ENCODE results near the gene CTNND2.

The CTNND2 gene

DNA sequence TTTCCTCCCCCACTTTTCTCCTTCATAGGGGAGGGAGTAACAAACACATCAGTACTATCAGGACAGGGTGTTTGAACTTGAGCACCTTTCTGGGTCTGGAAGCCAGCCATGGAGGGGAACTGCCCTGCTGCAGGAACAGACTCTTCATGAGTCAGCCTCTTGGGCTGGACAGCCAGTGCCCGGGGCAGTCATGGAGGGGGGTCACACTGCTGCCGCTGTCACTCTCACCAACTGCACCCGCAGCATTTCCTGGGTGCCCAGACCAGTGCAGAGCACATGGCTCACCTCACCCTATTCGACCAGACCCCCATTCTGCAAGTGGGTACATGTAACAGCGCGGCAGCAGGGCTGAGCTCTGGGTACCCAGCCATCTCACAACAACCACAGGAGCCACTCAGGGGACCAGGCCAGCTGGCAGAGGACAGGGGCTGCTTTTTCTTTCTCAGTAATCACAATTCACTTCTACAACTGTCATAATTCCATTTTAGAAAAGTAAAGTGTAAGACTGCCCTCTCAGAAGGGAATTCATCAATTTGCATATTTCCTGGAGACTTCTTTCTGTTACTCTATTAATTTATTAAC, 118.4 kb downstream of the CTNND2 start:
- Histone ChIP-seq H3K27me3 (ENCODE audit: control insufficient read depth, insufficient read depth, low read length) (no peaks in the 10 kb centered on the region), H3K4me1 (ENCODE audit: control insufficient read depth, insufficient read depth, low read length) (no peaks in the 10 kb centered on the region), H3K36me3 (ENCODE audit: control insufficient read depth, insufficient read depth, low read length) (no peaks in the 10 kb centered on the region), H3K27ac (ENCODE audit: low read length) (no peak overlapping the region), H3K9me3 (ENCODE audit: control insufficient read depth, insufficient read depth, low read length) (no peaks in the 10 kb centered on the region), H3K4me3 (ENCODE audit: low read length) (no peak overlapping the region)
- no CpG with 5 or more reads among the region's 6 CpGs for WGBS (ENCODE audit: insufficient coverage, insufficient read length)
- no peak for DNase-seq (ENCODE audit: low read depth, low spot score)

GRCh38 chr5:11780641-11781345, 123.5 kb downstream of the CTNND2 start:
- Histone ChIP-seq H3K27me3 (ENCODE audit: control insufficient read depth, insufficient read depth, low read length) (no peaks in the 10 kb centered on the region), H3K27ac (ENCODE audit: low read length) (no peak overlapping the region), H3K4me3 (ENCODE audit: low read length) (no peak overlapping the region), H3K4me1 (ENCODE audit: control insufficient read depth, insufficient read depth, low read length) (peaks cover 2% of the 10 kb centered on the region; the same call in 1 of the 2 replicates), H3K9me3 (ENCODE audit: control insufficient read depth, insufficient read depth, low read length) (no peaks in the 10 kb centered on the region), H3K36me3 (ENCODE audit: control insufficient read depth, insufficient read depth, low read length) (no peaks in the 10 kb centered on the region)
- DNase-seq (ENCODE audit: low read depth, low spot score) = no peak
- WGBS (ENCODE audit: insufficient coverage, insufficient read length) = no CpG with 5 or more reads among the region's 4 CpGs

- DNase-seq (ENCODE audit: low read depth, low spot score) = no peak
- Histone ChIP-seq H3K4me1 (ENCODE audit: control insufficient read depth, insufficient read depth, low read length) (peaks cover 2% of the 10 kb centered on the region; the same call in 1 of the 2 replicates), H3K27ac (ENCODE audit: low read length) (no peak overlapping the region), H3K9me3 (ENCODE audit: control insufficient read depth, insufficient read depth, low read length) (no peaks in the 10 kb centered on the region), H3K4me3 (ENCODE audit: low read length) (no peak overlapping the region), H3K27me3 (ENCODE audit: control insufficient read depth, insufficient read depth, low read length) (no peaks in the 10 kb centered on the region), H3K36me3 (ENCODE audit: control insufficient read depth, insufficient read depth, low read length) (no peaks in the 10 kb centered on the region)
- WGBS (ENCODE audit: insufficient coverage, insufficient read length) = 100% methylated on average over 1 of the region's 2 CpGs
Observed at GRCh38 chr5:11777096-11777495, 127.2 kb downstream of the CTNND2 start.

DNA sequence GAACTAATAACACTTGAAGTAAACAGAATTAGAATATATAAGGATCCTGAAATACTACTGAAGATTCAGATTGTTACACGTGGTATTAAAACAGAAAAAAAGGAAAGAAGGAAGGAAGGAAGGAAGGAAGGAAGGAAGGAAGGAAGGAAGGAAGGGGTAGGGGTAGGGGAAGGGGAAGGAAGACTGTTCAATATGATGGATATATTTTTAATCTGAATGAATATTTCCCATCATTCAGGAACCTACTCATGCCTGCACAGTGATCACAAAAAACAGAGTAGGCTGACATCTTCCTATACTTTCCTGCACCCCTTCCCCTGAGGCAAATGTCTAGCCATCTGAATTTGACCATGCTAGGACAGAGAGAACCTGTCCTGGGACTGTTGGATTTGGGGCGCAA, 133.9 kb downstream of the CTNND2 start:
- Histone ChIP-seq H3K9me3 (ENCODE audit: control insufficient read depth, insufficient read depth, low read length) (no peaks in the 10 kb centered on the region), H3K4me1 (ENCODE audit: control insufficient read depth, insufficient read depth, low read length) (no peaks in the 10 kb centered on the region), H3K27me3 (ENCODE audit: control insufficient read depth, insufficient read depth, low read length) (no peaks in the 10 kb centered on the region; the same call in 1 of the 2 replicates), H3K4me3 (ENCODE audit: low read length) (no peak overlapping the region), H3K27ac (ENCODE audit: low read length) (no peak overlapping the region), H3K36me3 (ENCODE audit: control insufficient read depth, insufficient read depth, low read length) (no peaks in the 10 kb centered on the region)
- WGBS (ENCODE audit: insufficient coverage, insufficient read length) = no CpG with 5 or more reads among the region's 2 CpGs
- DNase-seq (ENCODE audit: low read depth, low spot score) = no peak

DNA sequence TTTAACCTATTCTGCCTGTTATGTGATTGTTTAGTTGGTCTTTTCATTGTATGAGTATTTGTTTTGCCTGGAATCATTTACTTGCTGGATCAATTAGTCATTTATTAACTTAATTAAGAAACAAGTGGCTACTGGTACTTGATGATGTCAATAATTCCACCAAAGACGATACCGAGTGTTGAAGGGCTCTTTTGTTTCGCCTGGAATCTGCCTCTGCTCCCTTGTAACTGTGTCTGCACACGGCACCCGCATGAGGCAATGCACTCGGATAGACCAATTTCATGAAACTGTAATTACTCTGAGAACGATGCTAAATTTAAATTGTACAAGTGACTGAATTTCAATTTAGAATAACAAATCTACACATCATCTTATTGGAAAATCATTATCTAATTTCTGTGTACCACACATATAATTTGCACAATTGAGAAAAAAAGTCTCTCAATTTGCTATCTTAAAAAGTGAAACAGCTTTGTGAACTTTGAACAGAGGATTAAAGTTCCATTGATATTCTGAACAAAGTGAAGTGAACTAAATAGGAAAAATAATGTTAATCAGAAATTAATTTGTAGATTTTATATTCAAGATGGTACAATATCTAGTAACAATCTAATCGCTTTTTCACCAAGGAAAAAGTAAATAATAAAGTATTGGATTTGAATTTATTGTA, 143.2 kb downstream of the CTNND2 start:
- H3K27ac ChIP-seq (ENCODE audit: low read length) = no peak overlapping the region
- no CpG with 5 or more reads among the region's 8 CpGs for WGBS (ENCODE audit: insufficient coverage, insufficient read length)

GRCh38 chr5:11758321-11758720, 145.9 kb downstream of the CTNND2 start:
- Histone ChIP-seq H3K36me3 (ENCODE audit: control insufficient read depth, insufficient read depth, low read length) (no peaks in the 10 kb centered on the region), H3K27me3 (ENCODE audit: control insufficient read depth, insufficient read depth, low read length) (no peaks in the 10 kb centered on the region), H3K9me3 (ENCODE audit: control insufficient read depth, insufficient read depth, low read length) (no peaks in the 10 kb centered on the region), H3K4me3 (ENCODE audit: low read length) (no peak overlapping the region), H3K27ac (ENCODE audit: low read length) (no peak overlapping the region), H3K4me1 (ENCODE audit: control insufficient read depth, insufficient read depth, low read length) (no peaks in the 10 kb centered on the region)
- no peak for DNase-seq (ENCODE audit: low read depth, low spot score)
- WGBS (ENCODE audit: insufficient coverage, insufficient read length) = no CpG with 5 or more reads among the region's 1 CpG

More for the DNA sequence above, 143.2 kb downstream of the CTNND2 start:
- no peaks in the 10 kb centered on the region for H3K27me3 ChIP-seq (ENCODE audit: control insufficient read depth, insufficient read depth, low read length)
- DNase-seq (ENCODE audit: low read depth, low spot score) = no peak
- H3K4me1 ChIP-seq (ENCODE audit: control insufficient read depth, insufficient read depth, low read length) = no peaks in the 10 kb centered on the region
- no peak overlapping the region for H3K4me3 ChIP-seq (ENCODE audit: low read length)
- no peaks in the 10 kb centered on the region for H3K36me3 ChIP-seq (ENCODE audit: control insufficient read depth, insufficient read depth, low read length)
- no peaks in the 10 kb centered on the region for H3K9me3 ChIP-seq (ENCODE audit: control insufficient read depth, insufficient read depth, low read length)

GRCh38 chr5:11757661-11758060, 146.6 kb downstream of the CTNND2 start:
- no peak overlapping the region for H3K4me3 ChIP-seq (ENCODE audit: low read length)
- H3K4me1 ChIP-seq (ENCODE audit: control insufficient read depth, insufficient read depth, low read length) = no peaks in the 10 kb centered on the region
- no peak for DNase-seq (ENCODE audit: low read depth, low spot score)
- H3K36me3 ChIP-seq (ENCODE audit: control insufficient read depth, insufficient read depth, low read length) = no peaks in the 10 kb centered on the region
- WGBS (ENCODE audit: insufficient coverage, insufficient read length) = no CpG with 5 or more reads among the region's 1 CpG
- H3K9me3 ChIP-seq (ENCODE audit: control insufficient read depth, insufficient read depth, low read length) = no peaks in the 10 kb centered on the region
- H3K27me3 ChIP-seq (ENCODE audit: control insufficient read depth, insufficient read depth, low read length) = no peaks in the 10 kb centered on the region
- no peak overlapping the region for H3K27ac ChIP-seq (ENCODE audit: low read length)

- no CpG with 5 or more reads among the region's 3 CpGs for WGBS (ENCODE audit: insufficient coverage, insufficient read length)
Observed at GRCh38 chr5:11737010-11737409, 167.2 kb downstream of the CTNND2 start.

DNA sequence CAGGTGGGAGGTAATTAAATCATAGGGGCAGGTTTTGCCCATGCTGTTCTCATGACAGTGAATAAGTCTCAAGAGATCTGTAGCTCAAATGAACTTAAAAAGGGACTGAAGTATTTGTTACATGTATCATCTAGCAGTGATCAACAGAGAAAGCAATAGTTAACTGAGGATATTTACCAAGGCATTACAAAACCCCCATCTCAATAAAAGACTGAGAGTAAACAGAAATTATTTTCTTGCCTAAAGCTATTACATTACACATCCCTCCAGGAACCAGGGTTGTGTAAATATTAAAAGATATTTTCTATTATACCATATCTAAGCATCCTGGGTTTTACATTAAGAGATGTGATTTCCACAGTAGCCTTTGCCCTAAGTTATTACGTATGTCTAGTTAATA, 169.9 kb downstream of the CTNND2 start:
- Histone ChIP-seq H3K36me3 (ENCODE audit: control insufficient read depth, insufficient read depth, low read length) (no peaks in the 10 kb centered on the region), H3K27me3 (ENCODE audit: control insufficient read depth, insufficient read depth, low read length) (no peaks in the 10 kb centered on the region), H3K27ac (ENCODE audit: low read length) (no peak overlapping the region), H3K9me3 (ENCODE audit: control insufficient read depth, insufficient read depth, low read length) (no peaks in the 10 kb centered on the region), H3K4me3 (ENCODE audit: low read length) (no peak overlapping the region), H3K4me1 (ENCODE audit: control insufficient read depth, insufficient read depth, low read length) (no peaks in the 10 kb centered on the region)
- DNase-seq (ENCODE audit: low read depth, low spot score) = no peak
- whole genome bisulfite sequencing (ENCODE audit: insufficient coverage, insufficient read length) = no CpG with 5 or more reads among the region's 1 CpG

More at GRCh38 chr5:11737010-11737409, 167.2 kb downstream of the CTNND2 start:
- no peak for DNase-seq (ENCODE audit: low read depth, low spot score)
- H3K36me3 ChIP-seq (ENCODE audit: control insufficient read depth, insufficient read depth, low read length) = no peaks in the 10 kb centered on the region
- H3K4me3 ChIP-seq (ENCODE audit: low read length) = no peak overlapping the region
- H3K27me3 ChIP-seq (ENCODE audit: control insufficient read depth, insufficient read depth, low read length) = no peaks in the 10 kb centered on the region
- no peak overlapping the region for H3K27ac ChIP-seq (ENCODE audit: low read length)
- H3K4me1 ChIP-seq (ENCODE audit: control insufficient read depth, insufficient read depth, low read length) = no peaks in the 10 kb centered on the region
- H3K9me3 ChIP-seq (ENCODE audit: control insufficient read depth, insufficient read depth, low read length) = no peaks in the 10 kb centered on the region

- no peaks in the 10 kb centered on the region for H3K4me1 ChIP-seq (ENCODE audit: control insufficient read depth, insufficient read depth, low read length)
- H3K4me3 ChIP-seq (ENCODE audit: low read length) = no peak overlapping the region
- no peaks in the 10 kb centered on the region for H3K36me3 ChIP-seq (ENCODE audit: control insufficient read depth, insufficient read depth, low read length)
- H3K9me3 ChIP-seq (ENCODE audit: control insufficient read depth, insufficient read depth, low read length) = no peaks in the 10 kb centered on the region
- no peak overlapping the region for H3K27ac ChIP-seq (ENCODE audit: low read length)
- no peaks in the 10 kb centered on the region for H3K27me3 ChIP-seq (ENCODE audit: control insufficient read depth, insufficient read depth, low read length)
- DNase-seq (ENCODE audit: low read depth, low spot score) = no peak
- no CpG with 5 or more reads among the region's 4 CpGs for WGBS (ENCODE audit: insufficient coverage, insufficient read length)
Observed at GRCh38 chr5:11733840-11734192, 170.4 kb downstream of the CTNND2 start.
